Fibroblast of lung (primary cell): Measurements from ENCODE around the gene IGF2R. TPM values are rescaled to one million over a fixed set of nuclear protein-coding genes. Genes with fewer than 3 reads are reported as not detected.
A peak's percentile ranks its signal among the peaks of the same experiment; 100 is the strongest.

Experiments used
- DNase-seq, 2 donors: peaks; one replicate each; pipeline versions ENCODE4 v3.0.0 to v3.0.0-alpha.2; 2010; ENCODE audit warnings: low read depth in 2 of 2
- H2AFZ ChIP-seq: 2 replicates; pipeline ENCODE4 v1.5.1; 2012; ENCODE audit warnings: low read length, control low read depth, inconsistent platforms
- H3K27ac ChIP-seq: 2 replicates; pipeline ENCODE4 v1.5.1; 2011; ENCODE audit warnings: low read length, control low read depth; ENCODE audit not compliant: insufficient read depth
- H3K27me3 ChIP-seq: 2 replicates; pipeline ENCODE4 v1.5.1; 2011; ENCODE audit warnings: mild to moderate bottlenecking, low read length; ENCODE audit not compliant: control insufficient read depth, insufficient read depth
- H3K36me3 ChIP-seq: 2 replicates; pipeline ENCODE4 v1.5.1; 2011; ENCODE audit warnings: low read length; ENCODE audit not compliant: control insufficient read depth, insufficient read depth
- H3K4me1 ChIP-seq: 2 replicates; pipeline ENCODE4 v1.5.1; 2011; ENCODE audit warnings: low read length; ENCODE audit not compliant: control insufficient read depth, insufficient read depth; ENCODE audit errors: extremely low read depth
- H3K4me2 ChIP-seq: 2 replicates; pipeline ENCODE4 v1.5.1; 2011; ENCODE audit warnings: low read length, control low read depth; ENCODE audit not compliant: insufficient read depth; ENCODE audit errors: extremely low read depth
- H3K4me3 ChIP-seq, 4 experiments: fragments of 200-600 bp in 1 of 4; sonication (generic) in 1 of 4; replicated peaks in 1 of 4; 2 replicates each; pipeline ENCODE4 v1.5.1; 2011 to 2016; ENCODE audit warnings: low read length in 4 of 4, low read depth in 3 of 4, mild to moderate bottlenecking in 3 of 4, control low read depth in 2 of 4, inconsistent platforms in 1 of 4, mixed read lengths in 1 of 4; ENCODE audit not compliant: insufficient read depth in 1 of 4; ENCODE audit errors: control extremely low read depth in 1 of 4
- H3K79me2 ChIP-seq: 2 replicates; pipeline ENCODE4 v1.5.1; 2012; ENCODE audit warnings: mild to moderate bottlenecking, low read length, inconsistent platforms; ENCODE audit not compliant: control insufficient read depth, insufficient read depth
- H3K9ac ChIP-seq: 2 replicates; pipeline ENCODE4 v1.5.1; 2011; ENCODE audit warnings: mild to moderate bottlenecking, low read length, control low read depth; ENCODE audit not compliant: insufficient read depth
- H3K9me3 ChIP-seq: 2 replicates; pipeline ENCODE4 v1.5.1; 2012; ENCODE audit warnings: low read depth, low read length; ENCODE audit not compliant: control insufficient read depth, insufficient read depth
- H4K20me1 ChIP-seq: 2 replicates; pipeline ENCODE4 v1.5.1; 2011; ENCODE audit warnings: low read length; ENCODE audit not compliant: control insufficient read depth, insufficient read depth; ENCODE audit errors: extremely low read depth
- CTCF ChIP-seq, 2 donors: IDR thresholded peaks in 1 of 2; conservative IDR thresholded peaks in 1 of 2; 1 replicate in 1 of 2; 2 replicates in 1 of 2; pipeline ENCODE4 v1.5.1; 2011 to 2012; ENCODE audit warnings: low read length in 2 of 2, control low read depth in 1 of 2, inconsistent platforms in 1 of 2, low read depth in 1 of 2, mild to moderate bottlenecking in 1 of 2
- EZH2 ChIP-seq: IDR thresholded peaks from 2 replicates; pipeline ENCODE4 v1.5.1; 2012; ENCODE audit warnings: low read length, control low read depth, mild to moderate bottlenecking; ENCODE audit errors: missing control alignments
- polyA plus RNA-seq, 2 donors: library from polyadenylated mRNA; depleted of rRNA in 1 of 2; stranded (reverse) in 1 of 2; unstranded in 1 of 2; fragments of >200 nt; gene quantifications; 2 replicates each; pipeline ENCODE4 v1.2.1, GENCODE V29; 2011 to 2012; ENCODE audit warnings: missing spikeins in 1 of 2
- total RNA-seq: library from RNA; depleted of rRNA; stranded (reverse); fragments of >200 nt; gene quantifications from 2 replicates; pipeline ENCODE4 v1.2.1, GENCODE V29; 2014

IGF2R gene
- total and polyA plus RNA-seq, 2 donors (not counting 1 experiment from before 2014, with no cell fraction given): 37.6 to 300 TPM

DNA sequence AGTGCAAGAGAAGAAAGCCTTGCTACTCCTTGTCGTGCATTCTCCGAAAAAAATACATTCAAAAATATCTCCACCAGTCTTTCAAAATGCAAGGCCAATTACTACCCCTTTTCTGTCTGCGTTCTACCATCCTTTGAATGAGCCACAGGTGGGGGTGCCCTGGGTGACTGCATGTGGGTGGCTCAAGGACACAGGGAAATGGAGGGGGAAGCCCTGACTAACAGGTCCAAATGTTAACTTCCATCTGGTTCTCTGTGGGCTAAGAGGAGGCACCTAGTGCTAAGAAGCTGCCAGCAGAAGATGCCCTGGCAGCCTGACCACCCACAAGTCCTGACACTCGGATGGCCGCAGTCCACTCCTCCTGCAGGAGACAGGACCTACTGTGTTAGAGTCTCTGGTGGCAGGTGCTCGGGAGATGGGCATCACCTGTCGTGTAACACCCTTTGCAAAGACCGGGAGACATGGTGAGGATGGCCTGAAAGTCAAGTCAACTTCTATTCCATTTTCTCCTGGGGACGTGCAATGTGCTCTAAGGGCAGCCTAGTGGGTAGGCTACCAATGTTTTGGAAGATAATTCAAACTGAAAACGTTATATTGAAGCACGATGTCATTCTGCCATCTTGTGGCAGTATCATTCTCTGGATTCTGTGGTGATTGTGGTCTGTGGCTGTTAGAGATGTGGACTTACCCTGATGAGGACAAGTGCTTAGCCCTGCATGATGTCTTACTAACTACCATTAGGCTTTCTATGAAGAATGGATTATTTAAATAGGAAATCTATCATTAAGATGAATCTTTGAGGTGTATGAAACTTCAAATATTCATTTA, 27.4 kb upstream of the IGF2R start:
- Histone ChIP-seq H4K20me1 (no peaks in the 10 kb centered on the region), H3K9ac (no peak overlapping the region), H3K27me3 (no peaks in the 10 kb centered on the region), H3K4me1 (peaks cover 7% of the 10 kb centered on the region), H3K9me3 (no peaks in the 10 kb centered on the region), H3K36me3 (no peaks in the 10 kb centered on the region), H3K27ac (no peak overlapping the region), H2AFZ (no peak overlapping the region), H3K4me3 (no peak overlapping the region), H3K79me2 (no peaks in the 10 kb centered on the region), H3K4me2 (no peak overlapping the region)
- DNase-seq: peak; percentile 41 to 66
- TF ChIP-seq EZH2: no peak
- peak; percentile 57 to 61 for TF ChIP-seq CTCF (conservative IDR thresholded peaks at IDR 0.05 in 1 of 2, IDR thresholded peaks at IDR 0.05 in 1 of 2; ENCODE audit: low read depth in 1 of 2, low read length in 2 of 2)

DNA sequence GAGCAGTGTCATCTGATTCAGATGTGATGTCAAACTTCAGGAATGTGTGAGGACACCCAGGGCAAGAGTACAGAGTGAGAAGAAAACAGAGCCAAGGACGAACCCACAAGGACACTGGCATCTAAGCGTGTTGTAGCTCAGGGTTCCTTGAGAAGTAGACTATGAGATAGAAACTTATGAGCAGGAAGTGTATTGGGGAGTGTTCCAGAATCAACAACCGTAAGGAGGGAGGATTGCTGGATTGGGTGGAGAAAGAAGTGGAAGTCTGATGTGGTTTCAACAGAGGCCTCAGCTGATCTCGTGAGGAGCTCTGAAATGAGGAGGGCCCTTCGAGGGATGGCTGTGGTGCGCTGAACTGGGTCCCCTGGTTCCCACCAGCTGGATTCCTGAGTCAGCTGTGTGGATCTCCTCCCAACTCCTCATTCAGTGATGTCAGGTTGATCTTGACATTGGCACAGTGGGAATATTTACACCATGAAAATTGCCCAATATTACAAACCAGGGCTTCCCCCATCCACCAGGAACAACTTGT, 25.7 kb upstream of the IGF2R start:
- H3K4me2 ChIP-seq: peak overlapping the region; percentile 13
- peaks cover 7% of the 10 kb centered on the region for H3K4me1 ChIP-seq
- no peaks in the 10 kb centered on the region for H3K27me3 ChIP-seq
- no peak overlapping the region for H3K27ac ChIP-seq
- no peaks in the 10 kb centered on the region for H3K9me3 ChIP-seq
- H3K9ac ChIP-seq: no peak overlapping the region
- no peak for TF ChIP-seq EZH2
- TF ChIP-seq CTCF (conservative IDR thresholded peaks at IDR 0.05 in 1 of 2, IDR thresholded peaks at IDR 0.05 in 1 of 2; ENCODE audit: low read depth in 1 of 2, low read length in 2 of 2): no peak
- DNase-seq: peak; percentile 47 to 72
- peak overlapping the region; percentile 66 for H2AFZ ChIP-seq
- H3K79me2 ChIP-seq: no peaks in the 10 kb centered on the region
- no peak overlapping the region for H3K4me3 ChIP-seq
- no peaks in the 10 kb centered on the region for H4K20me1 ChIP-seq
- no peaks in the 10 kb centered on the region for H3K36me3 ChIP-seq

GRCh38 chr6:159943968-159944598, 24.8 kb upstream of the IGF2R start:
- no peaks in the 10 kb centered on the region for H3K79me2 ChIP-seq
- no peak overlapping the region for H3K4me3 ChIP-seq
- H3K27me3 ChIP-seq: no peaks in the 10 kb centered on the region
- H3K36me3 ChIP-seq: no peaks in the 10 kb centered on the region
- no peak overlapping the region for H3K27ac ChIP-seq
- H3K9me3 ChIP-seq: no peaks in the 10 kb centered on the region
- H3K4me1 ChIP-seq: peaks cover 7% of the 10 kb centered on the region
- H2AFZ ChIP-seq: no peak overlapping the region
- TF ChIP-seq CTCF (conservative IDR thresholded peaks at IDR 0.05 in 1 of 2, IDR thresholded peaks at IDR 0.05 in 1 of 2; ENCODE audit: low read depth in 1 of 2, low read length in 2 of 2) (no peak), EZH2 (no peak)
- DNase-seq: no peak
- no peaks in the 10 kb centered on the region for H4K20me1 ChIP-seq
- H3K9ac ChIP-seq: no peak overlapping the region
- no peak overlapping the region for H3K4me2 ChIP-seq
